Skeletal muscle cell (primary cell): ENCODE data around the gene PLXNA2.

Source experiments
- DNase-seq: peaks from one replicate; pipeline ENCODE4 v3.0.0-alpha.2; 2010; ENCODE audit warnings: low read depth
- H3K4me3 ChIP-seq: 2 replicates; pipeline ENCODE4 v1.5.1; 2011; ENCODE audit warnings: low read depth, mild to moderate bottlenecking, control low read depth, low read length, moderate library complexity

The PLXNA2 gene

GRCh38 chr1:208154679-208155642 is 89.2 kb downstream of the PLXNA2 start:
- no peak for DNase-seq
- H3K4me3 ChIP-seq = no peak overlapping the region

DNA sequence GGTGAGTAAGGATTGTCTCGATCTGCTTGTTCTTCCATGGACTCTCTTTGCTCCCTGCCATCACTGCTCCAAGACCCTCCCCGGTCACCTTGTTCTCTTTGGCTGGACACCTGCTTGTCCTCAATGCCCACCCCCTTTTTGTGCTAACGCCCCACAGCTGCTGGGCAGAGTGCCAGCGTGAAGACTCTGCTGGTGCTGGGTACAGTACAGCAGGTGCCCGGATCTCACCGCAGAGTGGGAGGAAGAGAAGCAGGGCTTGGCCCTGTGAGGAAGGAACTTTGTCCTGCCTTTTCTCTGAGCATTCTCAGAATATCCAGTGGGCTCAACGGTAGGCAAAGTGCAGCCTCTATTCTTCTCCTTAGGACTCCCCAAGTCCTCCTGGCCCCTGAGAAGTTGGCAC is 90.1 kb downstream of the PLXNA2 start:
- DNase-seq = no peak
- no peak overlapping the region for H3K4me3 ChIP-seq

GRCh38 chr1:208153386-208153785 is 90.8 kb downstream of the PLXNA2 start:
- DNase-seq = no peak
- H3K4me3 ChIP-seq = no peak overlapping the region

GRCh38 chr1:208151728-208152598 is 92.2 kb downstream of the PLXNA2 start:
- no peak for DNase-seq
- H3K4me3 ChIP-seq = no peak overlapping the region

DNA sequence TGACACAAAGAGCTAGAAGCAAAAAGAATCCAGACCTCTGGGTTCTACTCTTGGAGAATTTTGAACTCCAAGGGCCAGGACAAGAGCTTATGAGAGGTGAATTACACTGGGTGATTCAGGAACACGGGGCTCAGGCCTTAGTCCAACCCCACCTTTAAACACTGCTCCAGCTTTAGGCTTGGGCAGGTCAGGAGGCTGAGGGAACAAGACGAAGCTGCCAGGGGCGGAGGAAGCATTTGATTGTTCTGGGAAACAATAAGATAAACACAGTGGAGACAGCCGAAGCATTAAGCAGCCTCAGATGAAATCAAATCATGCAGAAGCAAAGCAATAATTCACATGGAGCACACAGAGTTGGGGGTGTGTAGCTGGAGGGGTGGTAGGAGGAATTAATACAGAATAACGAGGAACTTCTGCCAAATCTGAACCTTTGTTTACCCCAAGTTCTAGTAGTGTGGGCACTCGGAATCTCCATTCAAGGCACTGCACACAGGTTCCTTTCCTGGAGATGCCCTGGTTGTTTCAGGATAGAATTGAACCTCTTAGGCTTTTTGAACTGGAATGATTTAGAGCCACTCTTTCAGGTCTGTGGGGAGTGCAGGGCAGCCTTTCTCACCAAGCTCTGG is 93.2 kb downstream of the PLXNA2 start:
- DNase-seq = no peak

DNA sequence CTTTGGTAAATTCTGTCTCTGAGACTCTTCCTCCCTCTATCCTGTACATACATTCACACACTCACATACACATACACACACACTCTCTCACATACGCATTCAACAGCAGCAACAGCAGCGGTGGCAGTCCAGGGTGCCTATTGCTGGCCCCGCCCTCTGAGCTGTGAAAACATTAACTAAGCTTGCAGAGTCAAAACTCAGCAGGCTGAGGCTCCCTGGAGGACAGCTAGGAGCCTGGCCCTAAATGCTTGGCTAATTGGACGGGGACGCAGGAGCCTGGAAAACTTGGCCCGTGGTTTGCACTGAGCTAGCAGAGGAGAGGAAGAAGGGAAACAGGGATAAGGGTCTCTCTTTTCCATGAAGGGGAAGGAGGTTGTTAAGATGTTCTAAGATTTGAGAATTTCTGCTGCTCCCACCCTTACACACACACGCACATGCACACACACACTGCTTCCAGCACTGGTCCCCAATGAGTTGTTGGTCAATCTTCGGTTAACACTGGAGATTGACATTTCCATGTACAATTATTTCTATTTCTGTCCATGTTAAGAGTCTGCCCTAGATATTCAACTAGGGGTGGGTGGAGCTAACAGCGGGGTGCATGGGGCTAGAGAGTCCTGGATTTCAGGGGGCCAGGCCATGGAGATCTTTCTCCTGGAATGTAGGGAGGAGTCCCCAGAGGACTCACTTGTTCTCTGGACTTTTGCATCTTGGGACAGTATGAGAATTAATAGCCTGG is 94.2 kb downstream of the PLXNA2 start:
- no peak overlapping the region for H3K4me3 ChIP-seq
- no peak for DNase-seq

More for the DNA sequence above, 93.2 kb downstream of the PLXNA2 start:
- no peak overlapping the region for H3K4me3 ChIP-seq

DNA sequence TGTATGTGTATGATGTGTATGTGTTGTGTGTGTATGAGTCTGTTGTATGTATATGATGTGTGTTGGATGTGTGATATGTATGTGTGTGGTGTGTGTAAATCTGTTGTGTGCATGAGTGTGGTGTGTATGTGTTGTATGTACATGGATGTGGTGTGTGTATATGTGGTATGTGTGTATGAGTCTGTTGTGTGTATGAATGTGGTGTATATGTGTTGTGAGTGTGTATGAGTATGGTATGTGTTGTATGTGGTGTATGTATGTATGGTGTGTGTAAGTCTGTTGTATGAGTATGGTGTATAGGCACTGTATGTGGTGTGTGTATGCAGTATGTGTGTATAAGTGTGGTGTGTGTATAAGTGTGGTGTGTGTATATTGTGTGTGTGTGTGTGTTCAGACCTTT is 95.0 kb downstream of the PLXNA2 start:
- no peak for DNase-seq

GRCh38 chr1:208148380-208148779 is 95.8 kb downstream of the PLXNA2 start:
- no peak overlapping the region for H3K4me3 ChIP-seq
- no peak for DNase-seq

More for the DNA sequence above, 95.0 kb downstream of the PLXNA2 start:
- H3K4me3 ChIP-seq = no peak overlapping the region

GRCh38 chr1:208146650-208147049 is 97.5 kb downstream of the PLXNA2 start:
- no peak overlapping the region for H3K4me3 ChIP-seq
- no peak for DNase-seq

GRCh38 chr1:208145167-208145566 is 99.0 kb downstream of the PLXNA2 start:
- no peak overlapping the region for H3K4me3 ChIP-seq
- DNase-seq = no peak

- DNase-seq = no peak
- no peak overlapping the region for H3K4me3 ChIP-seq
Observed at GRCh38 chr1:208142590-208143382, 101.4 kb downstream of the PLXNA2 start.

DNA sequence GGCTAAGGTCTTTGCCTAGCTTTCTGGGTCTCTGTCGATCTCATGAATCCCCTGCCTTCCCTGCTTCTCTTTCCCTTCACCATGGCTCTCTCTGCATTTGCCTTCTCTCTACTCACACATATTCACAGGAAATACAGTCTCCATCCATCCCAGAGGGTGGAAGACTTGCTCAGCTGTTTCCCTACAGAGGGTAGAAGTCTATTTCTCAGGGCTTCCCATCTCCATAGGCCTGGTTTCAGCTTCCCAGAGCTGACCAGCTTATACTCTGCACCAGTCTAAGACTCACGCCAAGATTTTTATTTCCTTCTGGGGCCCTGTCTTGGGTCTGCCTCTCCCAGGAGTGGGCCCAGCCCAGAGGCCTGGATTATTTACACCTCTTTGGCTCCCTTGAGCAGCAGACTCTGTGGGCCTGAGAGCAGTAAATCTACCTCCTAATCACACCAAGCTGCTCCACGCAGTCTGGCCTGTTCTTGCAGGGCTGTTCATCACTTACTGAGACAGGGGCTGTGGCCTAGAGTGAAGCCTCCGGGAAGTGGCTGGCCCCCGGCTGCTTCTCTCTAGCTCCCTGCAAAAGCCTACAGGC is 102.5 kb downstream of the PLXNA2 start:
- no peak for DNase-seq
- no peak overlapping the region for H3K4me3 ChIP-seq

GRCh38 chr1:208139434-208140045 is 104.6 kb downstream of the PLXNA2 start:
- H3K4me3 ChIP-seq = no peak overlapping the region
- DNase-seq = no peak

DNA sequence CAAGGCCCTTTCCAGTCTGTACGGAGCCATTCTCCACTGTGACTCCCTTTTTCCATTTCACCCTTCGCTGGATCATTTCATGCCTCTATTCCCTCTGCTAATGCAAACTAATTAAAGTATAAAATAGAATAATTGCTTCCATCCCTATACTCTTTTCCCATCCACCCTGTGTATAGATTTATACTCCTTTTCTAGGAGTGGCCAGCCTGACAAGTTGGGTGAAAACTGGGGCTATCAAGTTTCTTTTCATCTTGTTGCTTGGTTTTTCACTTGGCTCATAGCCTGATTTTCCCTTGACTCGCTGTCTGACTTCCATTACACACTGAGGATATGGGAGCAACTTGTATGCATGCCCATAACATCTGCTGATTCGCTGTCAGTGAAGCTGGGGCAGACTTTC is 107.0 kb downstream of the PLXNA2 start:
- H3K4me3 ChIP-seq = no peak overlapping the region
- DNase-seq = no peak

DNA sequence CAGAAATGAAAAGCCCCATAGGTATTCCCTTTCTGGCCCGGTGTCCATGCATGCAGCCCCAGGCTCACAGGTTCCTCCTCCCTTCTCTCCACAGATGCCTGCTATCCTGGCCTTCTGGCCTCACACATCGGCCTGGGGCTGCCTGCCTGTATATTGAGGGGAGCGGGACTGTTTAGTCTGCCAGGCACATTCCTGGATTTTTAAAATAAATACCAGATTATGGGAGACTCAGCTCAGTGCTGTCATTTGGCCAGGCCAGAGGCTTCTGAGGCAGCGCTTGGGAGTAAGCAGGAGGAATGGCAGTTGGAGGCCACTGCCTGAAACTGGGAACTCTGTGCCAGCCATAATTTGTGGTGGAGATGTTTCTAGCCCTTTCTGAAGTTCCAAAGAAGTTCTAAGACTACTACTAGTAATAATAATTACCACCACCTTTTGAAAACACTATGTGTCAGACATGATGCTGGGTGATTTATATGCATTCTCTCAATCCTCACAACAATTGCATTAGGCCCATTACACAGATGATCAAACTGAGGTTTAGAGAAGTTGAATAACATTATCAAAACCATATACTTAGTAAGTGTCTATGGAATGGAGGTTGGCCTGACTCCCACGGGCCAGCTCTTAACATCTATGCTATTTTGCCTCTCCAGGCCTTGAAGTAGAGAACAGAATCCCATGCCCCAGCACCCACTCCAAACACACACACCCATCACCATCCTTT is 107.6 kb downstream of the PLXNA2 start:
- H3K4me3 ChIP-seq = no peak overlapping the region
- no peak for DNase-seq

DNA sequence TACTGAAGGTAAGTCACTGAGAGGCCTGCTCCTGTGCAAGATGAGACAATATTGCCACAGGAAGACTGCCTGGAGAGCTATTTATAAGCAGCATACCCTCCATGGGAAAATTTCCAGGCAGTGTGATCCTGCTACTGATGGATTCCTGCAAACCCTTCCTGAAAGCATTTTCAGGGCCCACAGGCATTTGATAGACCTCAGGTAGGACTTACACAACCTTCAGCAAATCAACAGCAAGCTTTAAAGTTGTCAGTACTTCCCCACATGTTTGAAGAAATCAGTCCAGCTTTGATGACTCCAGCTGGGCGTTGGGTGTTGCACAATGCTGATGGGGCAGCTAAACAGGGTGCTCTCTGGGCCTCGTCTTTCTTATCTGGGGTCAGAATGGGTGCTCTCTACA is 108.8 kb downstream of the PLXNA2 start:
- no peak overlapping the region for H3K4me3 ChIP-seq
- DNase-seq = no peak

GRCh38 chr1:208134491-208134890 is 109.7 kb downstream of the PLXNA2 start:
- DNase-seq = no peak
- H3K4me3 ChIP-seq = no peak overlapping the region
